HG02970 (cell line): ENCODE results near the gene PITPNC1.
"Not testable (repeated sequence)": the region's sequence is repeated elsewhere in the genome, so short reads cannot be mapped to it uniquely, and the experiment has no call there.

ENCODE experiments used
- ATAC-seq: cut with Tn5 transposase; IDR thresholded peaks from one replicate; pipeline ENCODE4 v1.9.1; 2021; ENCODE audit warnings: mild to moderate bottlenecking, moderate library complexity, moderate number of reproducible peaks; ENCODE audit not compliant: unreplicated experiment, low FRiP score

The PITPNC1 gene

DNA sequence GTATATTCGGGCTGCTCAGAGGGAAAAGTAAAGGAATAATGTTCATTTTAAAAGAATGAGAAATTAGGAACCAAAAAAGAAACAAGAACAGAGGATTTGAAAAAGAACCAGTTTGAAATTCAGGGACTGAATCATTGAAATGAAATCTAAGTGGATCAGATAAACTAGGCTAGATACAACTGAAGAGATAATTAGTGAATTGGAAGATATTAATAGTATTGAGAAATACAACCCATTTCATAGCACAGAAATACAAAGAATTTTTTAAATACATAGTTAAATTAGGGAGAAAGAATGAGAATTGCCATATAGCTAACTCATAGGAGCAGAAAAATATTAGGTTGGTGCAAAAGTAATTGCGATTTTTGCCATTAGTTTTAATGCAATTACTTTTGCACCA is 223.3 kb downstream of the PITPNC1 start:
- no peak for ATAC-seq

GRCh38 chr17:67601897-67602296 is 224.8 kb downstream of the PITPNC1 start:
- ATAC-seq, result no peak

- ATAC-seq, result no peak
These were observed 225.4 kb downstream of the PITPNC1 start for GRCh38 chr17:67602444-67602843.

DNA sequence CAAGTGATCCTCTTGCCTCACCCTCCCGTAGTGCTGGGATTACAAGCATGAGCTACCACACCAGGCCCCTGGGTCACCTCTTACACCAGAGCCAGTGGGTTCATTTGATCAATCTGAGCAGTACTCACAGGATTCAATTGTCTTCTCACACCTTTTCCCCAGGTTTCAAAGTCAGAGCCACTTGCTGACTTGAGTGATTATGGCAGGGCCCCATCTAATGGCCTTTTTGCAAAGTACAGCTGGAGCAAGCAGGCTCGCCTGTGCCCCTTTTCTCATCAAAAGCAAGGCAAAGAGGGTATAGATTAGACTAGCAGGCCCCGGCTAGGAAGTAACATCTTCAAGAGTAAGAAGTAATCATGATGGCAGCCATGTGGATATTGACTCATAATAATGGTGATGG is 225.9 kb downstream of the PITPNC1 start:
- ATAC-seq, result no peak

- ATAC-seq, result no peak
These were observed 228.3 kb downstream of the PITPNC1 start for GRCh38 chr17:67605256-67605912.

GRCh38 chr17:67606471-67606870 is 229.4 kb downstream of the PITPNC1 start:
- ATAC-seq, result no peak

- ATAC-seq, result no peak
These were observed 230.0 kb downstream of the PITPNC1 start for GRCh38 chr17:67606896-67607604.

GRCh38 chr17:67610061-67610460 is 233.0 kb downstream of the PITPNC1 start:
- ATAC-seq, result no peak

DNA sequence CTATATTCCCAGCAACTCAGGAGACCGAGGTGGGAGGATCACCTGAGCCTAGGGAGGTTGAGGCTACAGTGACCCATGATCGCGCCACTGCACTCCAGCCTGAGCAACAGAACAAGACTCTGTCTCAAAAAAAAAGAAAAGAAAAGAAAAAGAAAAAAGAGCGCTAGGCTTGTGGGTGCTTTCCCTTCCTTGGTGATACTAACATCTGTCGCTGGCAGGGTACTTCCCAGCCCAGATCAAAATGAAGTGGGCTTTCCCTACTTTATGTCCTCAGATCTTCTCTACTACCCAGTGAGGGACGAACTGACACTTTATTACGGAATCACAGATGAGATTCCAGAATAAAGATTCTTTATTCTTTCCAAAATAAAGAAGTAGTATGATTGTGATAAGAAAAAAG is 236.9 kb downstream of the PITPNC1 start:
- ATAC-seq, result no peak

GRCh38 chr17:67615011-67615561 is 238.0 kb downstream of the PITPNC1 start:
- no peak for ATAC-seq

- no peak for ATAC-seq
These were observed 238.7 kb downstream of the PITPNC1 start for GRCh38 chr17:67615736-67616135.

GRCh38 chr17:67617304-67617899 is 240.3 kb downstream of the PITPNC1 start:
- ATAC-seq, result no peak

DNA sequence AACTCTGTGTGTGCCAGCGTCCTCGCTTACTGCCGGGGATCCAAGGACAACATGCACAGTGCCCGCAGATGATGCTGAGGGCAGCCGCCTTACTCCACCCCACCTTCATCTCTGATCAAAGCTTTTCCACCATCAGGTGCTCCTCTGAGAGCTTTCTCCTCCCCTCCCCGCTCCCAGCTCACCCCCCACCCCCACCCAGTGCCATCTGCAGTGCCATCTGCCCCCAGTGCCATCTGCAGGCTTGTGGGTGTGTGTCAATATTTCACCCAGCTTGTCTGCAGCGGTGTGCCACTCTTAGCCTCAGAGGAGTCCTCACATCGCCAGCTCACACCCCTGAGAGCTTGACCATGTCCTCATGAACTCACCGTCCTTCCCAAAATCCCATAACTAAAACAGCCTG is 242.5 kb downstream of the PITPNC1 start:
- ATAC-seq, result no peak

GRCh38 chr17:67620088-67620487 is 243.0 kb downstream of the PITPNC1 start:
- no peak for ATAC-seq

GRCh38 chr17:67620636-67621035 is 243.6 kb downstream of the PITPNC1 start:
- no peak for ATAC-seq

GRCh38 chr17:67623767-67624166 is 246.7 kb downstream of the PITPNC1 start:
- ATAC-seq, result no peak

GRCh38 chr17:67624886-67625656 is 248.0 kb downstream of the PITPNC1 start:
- ATAC-seq, result no peak

GRCh38 chr17:67625971-67626370 is 248.9 kb downstream of the PITPNC1 start:
- ATAC-seq, result no peak

- no peak for ATAC-seq
These were observed 251.5 kb downstream of the PITPNC1 start for GRCh38 chr17:67628580-67629013.

DNA sequence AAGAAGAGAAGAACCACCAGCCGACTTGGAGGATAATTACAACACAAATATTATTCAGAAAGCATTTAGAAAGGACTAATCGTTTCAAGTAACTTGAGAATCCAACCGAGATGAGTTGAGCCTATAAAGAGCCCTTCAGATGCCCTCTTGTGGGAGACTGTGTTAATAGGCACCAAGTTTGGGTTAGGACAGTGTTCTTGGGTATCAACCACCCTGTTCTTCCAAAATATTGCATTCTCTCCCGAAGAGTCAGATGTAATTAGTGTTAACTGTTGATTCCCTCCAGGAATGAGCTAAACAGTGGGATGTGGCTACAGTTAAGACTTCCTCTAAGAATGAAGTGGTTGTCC is 252.9 kb downstream of the PITPNC1 start:
- ATAC-seq, result no peak

DNA sequence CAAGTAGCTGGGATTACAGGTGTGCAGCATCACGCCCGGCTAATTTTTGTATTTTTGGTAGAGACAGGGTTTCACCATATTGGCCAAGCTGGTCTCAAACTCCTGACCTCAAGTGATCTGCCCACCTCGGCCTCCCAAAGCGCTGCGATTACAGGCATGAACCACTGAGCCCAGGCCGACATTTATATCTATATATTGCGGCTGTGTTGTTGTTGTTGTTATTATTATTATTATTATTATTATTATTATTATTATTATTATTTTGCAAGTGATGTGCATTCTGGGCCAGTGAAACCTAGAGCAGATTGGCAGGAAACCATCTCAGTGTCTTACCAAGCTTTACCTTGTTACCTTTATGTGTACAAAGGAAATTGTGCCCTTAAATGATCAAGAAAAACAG is 253.8 kb downstream of the PITPNC1 start:
- not testable (repeated sequence) for ATAC-seq
